GM12878 (cell line): Measurements from ENCODE around the gene DCTN4. TPM values are rescaled to one million over a fixed set of nuclear protein-coding genes. Genes with fewer than 3 reads are reported as not detected.

Experiments used
- BACH1 ChIP-seq: fragments of 450-650 bp; IDR thresholded peaks from 2 replicates; pipeline ENCODE4 v1.6.1; 2017; ENCODE audit warnings: mild to moderate bottlenecking, borderline replicate concordance
- BRCA1 ChIP-seq: IDR thresholded peaks from 2 replicates; pipeline ENCODE4 v1.6.1; 2011; ENCODE audit warnings: low read depth, low read length, improper control_type of control experiment
- CBX5 ChIP-seq: sonication (generic); IDR thresholded peaks from 2 replicates; pipeline ENCODE4 v1.6.1; 2016; ENCODE audit warnings: low read depth, moderate library complexity, mild to moderate bottlenecking, inconsistent platforms
- DPF2 ChIP-seq: fragments of 450-650 bp; IDR thresholded peaks from 2 replicates; pipeline ENCODE4 v1.6.1; 2017; ENCODE audit warnings: mild to moderate bottlenecking
- HCFC1 ChIP-seq: fragments of 150-350 bp; IDR thresholded peaks from 2 replicates; pipeline ENCODE4 v1.6.1; 2014; ENCODE audit warnings: low read length
- IKZF2 ChIP-seq, 2 experiments: fragments of 450-650 bp; IDR thresholded peaks; 2 replicates each; pipeline ENCODE4 v1.6.1; 2017; ENCODE audit warnings: mild to moderate bottlenecking in 2 of 2, moderate library complexity in 2 of 2
- IRF4 ChIP-seq: IDR thresholded peaks from 2 replicates; pipeline ENCODE4 v1.6.1; 2011; ENCODE audit warnings: low read depth, low read length
- LARP7 ChIP-seq: fragments of 450-650 bp; IDR thresholded peaks from 2 replicates; pipeline ENCODE4 v1.6.1; 2017; ENCODE audit warnings: mild to moderate bottlenecking
- NFYB ChIP-seq: IDR thresholded peaks from 2 replicates; pipeline ENCODE4 v1.6.1; 2011; ENCODE audit warnings: low read depth, mild to moderate bottlenecking, low read length, improper control_type of control experiment, moderate library complexity; ENCODE audit not compliant: insufficient read depth
- NR2C1 ChIP-seq: fragments of 450-650 bp; IDR thresholded peaks from 2 replicates; pipeline ENCODE4 v1.6.1; 2017; ENCODE audit warnings: antibody characterized with exemption, mild to moderate bottlenecking, moderate library complexity
- NR2F1 ChIP-seq: fragments of 450-650 bp; conservative IDR thresholded peaks from 2 replicates; pipeline ENCODE4 v1.6.1; 2017; ENCODE audit warnings: mild to moderate bottlenecking
- NRF1 ChIP-seq: conservative IDR thresholded peaks from 2 replicates; pipeline ENCODE4 v1.6.1; 2011; ENCODE audit warnings: mild to moderate bottlenecking, low read depth, low read length, improper control_type of control experiment
- POLR2AphosphoS5 ChIP-seq: IDR thresholded peaks from 2 replicates; pipeline ENCODE4 v1.6.1; 2011; ENCODE audit warnings: mild to moderate bottlenecking, low read length, inconsistent platforms
- RB1 ChIP-seq: fragments of 450-650 bp; formaldehyde crosslinking; IDR thresholded peaks from 2 replicates; pipeline ENCODE4 v1.6.1; 2017; ENCODE audit warnings: mild to moderate bottlenecking, borderline replicate concordance
- RFX5 ChIP-seq: IDR thresholded peaks from 2 replicates; pipeline ENCODE4 v1.6.1; 2011; ENCODE audit warnings: low read depth, low read length, improper control_type of control experiment
- SMAD5 ChIP-seq: IDR thresholded peaks from 2 replicates; pipeline ENCODE4 v1.6.1; 2016; ENCODE audit warnings: antibody characterized with exemption, low read depth
- SREBF1 ChIP-seq: IDR thresholded peaks from 2 replicates; pipeline ENCODE4 v1.6.1; 2012; ENCODE audit warnings: mild to moderate bottlenecking, low read length
- SREBF2 ChIP-seq: IDR thresholded peaks from 2 replicates; pipeline ENCODE4 v1.6.1; 2012; ENCODE audit warnings: mild to moderate bottlenecking, low read length
- ZZZ3 ChIP-seq: IDR thresholded peaks from 2 replicates; pipeline ENCODE4 v1.6.1; 2011; ENCODE audit warnings: low read depth; ENCODE audit not compliant: control insufficient read depth, insufficient read length
- polyA plus RNA-seq, 11 experiments: library from polyadenylated mRNA; depleted of rRNA in 4 of 11; unstranded in 6 of 11; stranded (reverse) in 5 of 11; fragments of >200 nt; fragmentation: Nextera tagmentation in 4 of 11; fragmentation: Illumina TruSeq in 1 of 11; extraction: Ambion mirVana in 4 of 11; extraction: Trizol in 1 of 11; gene quantifications; 1 replicate in 1 of 11; 2 replicates in 10 of 11; pipeline versions ENCODE4 v1.2.1 to v1.2.3, GENCODE V29; 2011 to 2016; ENCODE audit warnings: inconsistent platforms in 2 of 11, missing spikeins in 2 of 11, low read depth in 1 of 11
- total RNA-seq, 4 experiments: library from RNA; depleted of rRNA in 3 of 4; stranded (reverse); fragments of >200 nt in 3 of 4; fragmentation: Illumina TruSeq in 1 of 4; extraction: Trizol in 1 of 4; gene quantifications; 2 replicates each; pipeline versions ENCODE4 v1.2.1 to v1.2.3, GENCODE V29; 2013 to 2021
- TF ChIP-seq, protein P1 (sequence below): fragments of 450-650 bp; IDR thresholded peaks from 2 replicates; pipeline ENCODE4 v1.6.1; 2017; ENCODE audit warnings: mild to moderate bottlenecking, moderate library complexity
- TF ChIP-seq, protein P2 (sequence below): fragments of 450-650 bp; IDR thresholded peaks from 2 replicates; pipeline ENCODE4 v1.6.1; 2014; ENCODE audit warnings: mild to moderate bottlenecking
- TF ChIP-seq, protein P3 (sequence below): IDR thresholded peaks from 2 replicates; pipeline ENCODE4 v1.6.1; 2012; ENCODE audit warnings: low read length, inconsistent platforms
- TF ChIP-seq, protein P4 (sequence below): IDR thresholded peaks from 2 replicates; pipeline ENCODE4 v1.6.1; 2011; ENCODE audit warnings: low read depth, low read length, improper control_type of control experiment, borderline replicate concordance

DCTN4 gene
- total and polyA plus RNA-seq, 10 of the 15 experiments (the other 5 are each of a cell fraction or from before 2014, with no cell fraction given) = 7.6 to 27.8 (median 18.0) TPM

DNA sequence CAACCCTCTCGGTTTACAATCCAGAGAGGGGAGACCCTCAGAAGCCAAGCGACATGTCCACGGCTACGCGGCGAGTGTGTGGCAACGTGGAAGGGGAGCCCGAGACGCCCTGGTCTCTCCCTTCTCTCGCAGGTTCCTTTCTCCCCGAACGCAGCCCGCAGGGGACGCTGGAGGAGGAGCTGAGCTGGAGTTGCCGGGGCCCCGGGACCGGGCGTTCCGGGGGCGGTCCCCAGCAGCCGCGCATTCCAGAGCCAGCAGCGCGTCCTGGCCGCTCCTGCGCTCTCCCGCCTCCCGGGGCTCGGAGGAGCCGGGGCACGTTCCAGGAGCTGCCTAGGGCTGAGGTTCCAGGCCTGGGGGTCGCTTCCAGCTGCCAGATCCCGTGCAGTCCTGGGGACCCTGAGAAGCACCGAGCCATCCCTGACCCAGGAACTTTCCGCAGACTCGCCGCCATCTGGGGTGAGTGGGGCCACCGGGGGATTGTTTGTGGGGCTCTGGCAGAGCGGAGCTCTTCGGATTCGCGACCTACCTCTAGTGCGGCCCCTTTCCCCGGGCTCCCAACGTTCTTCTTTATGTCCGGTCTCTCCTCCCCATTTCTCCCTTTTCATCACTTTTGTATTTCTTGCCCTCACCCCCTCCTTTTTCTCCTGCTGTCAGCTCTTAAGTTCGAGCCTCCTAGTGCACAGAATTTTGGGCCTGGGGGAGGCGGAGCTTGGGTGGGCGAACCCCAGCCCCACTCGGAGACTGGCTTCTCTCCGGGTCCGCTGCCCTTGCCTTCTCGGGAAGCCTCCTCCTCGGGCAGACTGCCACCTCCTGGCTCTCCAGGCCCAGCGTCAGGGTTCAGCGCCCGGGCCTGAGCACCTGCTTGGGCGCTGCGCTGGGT is 19.9 kb upstream of the DCTN4 start, which contains the start of gene SMIM3 (continued):
- TF ChIP-seq CBX5 = peak; percentile 50; the same call in 1 of the 2 replicates
- TF ChIP-seq SMAD5 = no peak
- TF ChIP-seq, protein P1, sequence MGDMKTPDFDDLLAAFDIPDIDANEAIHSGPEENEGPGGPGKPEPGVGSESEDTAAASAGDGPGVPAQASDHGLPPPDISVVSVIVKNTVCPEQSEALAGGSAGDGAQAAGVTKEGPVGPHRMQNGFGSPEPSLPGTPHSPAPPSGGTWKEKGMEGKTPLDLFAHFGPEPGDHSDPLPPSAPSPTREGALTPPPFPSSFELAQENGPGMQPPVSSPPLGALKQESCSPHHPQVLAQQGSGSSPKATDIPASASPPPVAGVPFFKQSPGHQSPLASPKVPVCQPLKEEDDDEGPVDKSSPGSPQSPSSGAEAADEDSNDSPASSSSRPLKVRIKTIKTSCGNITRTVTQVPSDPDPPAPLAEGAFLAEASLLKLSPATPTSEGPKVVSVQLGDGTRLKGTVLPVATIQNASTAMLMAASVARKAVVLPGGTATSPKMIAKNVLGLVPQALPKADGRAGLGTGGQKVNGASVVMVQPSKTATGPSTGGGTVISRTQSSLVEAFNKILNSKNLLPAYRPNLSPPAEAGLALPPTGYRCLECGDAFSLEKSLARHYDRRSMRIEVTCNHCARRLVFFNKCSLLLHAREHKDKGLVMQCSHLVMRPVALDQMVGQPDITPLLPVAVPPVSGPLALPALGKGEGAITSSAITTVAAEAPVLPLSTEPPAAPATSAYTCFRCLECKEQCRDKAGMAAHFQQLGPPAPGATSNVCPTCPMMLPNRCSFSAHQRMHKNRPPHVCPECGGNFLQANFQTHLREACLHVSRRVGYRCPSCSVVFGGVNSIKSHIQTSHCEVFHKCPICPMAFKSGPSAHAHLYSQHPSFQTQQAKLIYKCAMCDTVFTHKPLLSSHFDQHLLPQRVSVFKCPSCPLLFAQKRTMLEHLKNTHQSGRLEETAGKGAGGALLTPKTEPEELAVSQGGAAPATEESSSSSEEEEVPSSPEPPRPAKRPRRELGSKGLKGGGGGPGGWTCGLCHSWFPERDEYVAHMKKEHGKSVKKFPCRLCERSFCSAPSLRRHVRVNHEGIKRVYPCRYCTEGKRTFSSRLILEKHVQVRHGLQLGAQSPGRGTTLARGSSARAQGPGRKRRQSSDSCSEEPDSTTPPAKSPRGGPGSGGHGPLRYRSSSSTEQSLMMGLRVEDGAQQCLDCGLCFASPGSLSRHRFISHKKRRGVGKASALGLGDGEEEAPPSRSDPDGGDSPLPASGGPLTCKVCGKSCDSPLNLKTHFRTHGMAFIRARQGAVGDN = no peak
- TF ChIP-seq RFX5 = 0 out of 2 replicates have a peak, but pooled peaks have one; percentile 17
- TF ChIP-seq, protein P2, sequence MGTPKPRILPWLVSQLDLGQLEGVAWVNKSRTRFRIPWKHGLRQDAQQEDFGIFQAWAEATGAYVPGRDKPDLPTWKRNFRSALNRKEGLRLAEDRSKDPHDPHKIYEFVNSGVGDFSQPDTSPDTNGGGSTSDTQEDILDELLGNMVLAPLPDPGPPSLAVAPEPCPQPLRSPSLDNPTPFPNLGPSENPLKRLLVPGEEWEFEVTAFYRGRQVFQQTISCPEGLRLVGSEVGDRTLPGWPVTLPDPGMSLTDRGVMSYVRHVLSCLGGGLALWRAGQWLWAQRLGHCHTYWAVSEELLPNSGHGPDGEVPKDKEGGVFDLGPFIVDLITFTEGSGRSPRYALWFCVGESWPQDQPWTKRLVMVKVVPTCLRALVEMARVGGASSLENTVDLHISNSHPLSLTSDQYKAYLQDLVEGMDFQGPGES = no peak
- TF ChIP-seq SREBF2 = no peak
- no peak for TF ChIP-seq HCFC1
- TF ChIP-seq, protein P3, sequence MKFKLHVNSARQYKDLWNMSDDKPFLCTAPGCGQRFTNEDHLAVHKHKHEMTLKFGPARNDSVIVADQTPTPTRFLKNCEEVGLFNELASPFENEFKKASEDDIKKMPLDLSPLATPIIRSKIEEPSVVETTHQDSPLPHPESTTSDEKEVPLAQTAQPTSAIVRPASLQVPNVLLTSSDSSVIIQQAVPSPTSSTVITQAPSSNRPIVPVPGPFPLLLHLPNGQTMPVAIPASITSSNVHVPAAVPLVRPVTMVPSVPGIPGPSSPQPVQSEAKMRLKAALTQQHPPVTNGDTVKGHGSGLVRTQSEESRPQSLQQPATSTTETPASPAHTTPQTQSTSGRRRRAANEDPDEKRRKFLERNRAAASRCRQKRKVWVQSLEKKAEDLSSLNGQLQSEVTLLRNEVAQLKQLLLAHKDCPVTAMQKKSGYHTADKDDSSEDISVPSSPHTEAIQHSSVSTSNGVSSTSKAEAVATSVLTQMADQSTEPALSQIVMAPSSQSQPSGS = no peak
- TF ChIP-seq SREBF1 = no peak
- TF ChIP-seq POLR2AphosphoS5 = 0 out of 2 replicates have a peak, but pooled peaks have one; percentile 34
- TF ChIP-seq, protein P4, sequence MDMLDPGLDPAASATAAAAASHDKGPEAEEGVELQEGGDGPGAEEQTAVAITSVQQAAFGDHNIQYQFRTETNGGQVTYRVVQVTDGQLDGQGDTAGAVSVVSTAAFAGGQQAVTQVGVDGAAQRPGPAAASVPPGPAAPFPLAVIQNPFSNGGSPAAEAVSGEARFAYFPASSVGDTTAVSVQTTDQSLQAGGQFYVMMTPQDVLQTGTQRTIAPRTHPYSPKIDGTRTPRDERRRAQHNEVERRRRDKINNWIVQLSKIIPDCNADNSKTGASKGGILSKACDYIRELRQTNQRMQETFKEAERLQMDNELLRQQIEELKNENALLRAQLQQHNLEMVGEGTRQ = no peak
- TF ChIP-seq NRF1 = no peak
- no peak for TF ChIP-seq DPF2
- no peak for TF ChIP-seq BACH1
- no peak for TF ChIP-seq NR2C1
- TF ChIP-seq IRF4 = no peak
- no peak for TF ChIP-seq BRCA1
- no peak for TF ChIP-seq NFYB
- TF ChIP-seq RB1 = 0 out of 2 replicates have a peak, but pooled peaks have one; percentile 64
- no peak for TF ChIP-seq ZZZ3
- peak in 1 of 2 experiments; percentile 16; a peak in 2 of 4 replicates for TF ChIP-seq IKZF2 (IDR thresholded peaks at IDR 0.05)
- TF ChIP-seq LARP7 = no peak
- TF ChIP-seq NR2F1 = 0 out of 2 replicates have a peak, but pooled peaks have one; percentile 11
